Measurements from ENCODE around the gene GLIPR1.
"Not testable (repeated sequence)": the region's sequence is repeated elsewhere in the genome, so short reads cannot be mapped to it uniquely, and the experiment has no call there.

The GLIPR1 gene

DNA sequence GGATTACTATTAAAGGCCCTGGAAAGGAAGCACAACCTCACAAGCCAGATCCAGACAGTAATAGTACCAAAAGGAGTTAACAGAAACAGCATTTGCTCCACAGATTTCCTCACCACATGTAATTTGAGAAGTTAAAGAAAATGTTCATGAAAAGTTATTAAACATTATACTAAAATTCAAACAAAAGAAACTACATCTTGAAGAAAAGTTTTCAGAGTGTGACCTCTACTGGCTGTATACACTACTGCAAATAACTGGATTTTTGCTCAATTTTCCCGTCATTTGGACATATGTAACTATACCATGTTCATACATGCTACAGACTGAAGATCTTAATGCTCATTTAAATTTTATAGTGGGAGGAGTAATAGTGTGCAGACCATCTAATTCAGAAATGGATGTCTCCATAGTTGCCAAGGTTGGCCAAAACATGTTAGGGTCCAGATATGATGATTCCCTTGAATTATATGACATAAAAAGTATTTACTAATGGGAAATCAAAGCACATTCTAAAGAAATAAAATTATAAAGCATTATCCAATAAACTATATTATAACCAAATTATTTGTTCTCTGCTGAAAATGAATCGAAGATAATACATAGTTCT, 25.3 kb downstream of the GLIPR1 start:
- Mint-ChIP-seq H3K4me1 (peaks cover 16% of the 10 kb centered on the region), H3K36me3 (ENCODE audit: low read depth) (peaks cover 22% of the 10 kb centered on the region), H3K9me3 (no peaks in the 10 kb centered on the region), H3K27me3 (ENCODE audit: low read depth) (no peaks in the 10 kb centered on the region), H3K4me3 (peak overlapping the region in 1 of 3 experiments; percentile 30), H3K27ac (peak overlapping the region in 2 of 3 experiments; percentile 2 to 31)
- TF ChIP-seq, protein P1, sequence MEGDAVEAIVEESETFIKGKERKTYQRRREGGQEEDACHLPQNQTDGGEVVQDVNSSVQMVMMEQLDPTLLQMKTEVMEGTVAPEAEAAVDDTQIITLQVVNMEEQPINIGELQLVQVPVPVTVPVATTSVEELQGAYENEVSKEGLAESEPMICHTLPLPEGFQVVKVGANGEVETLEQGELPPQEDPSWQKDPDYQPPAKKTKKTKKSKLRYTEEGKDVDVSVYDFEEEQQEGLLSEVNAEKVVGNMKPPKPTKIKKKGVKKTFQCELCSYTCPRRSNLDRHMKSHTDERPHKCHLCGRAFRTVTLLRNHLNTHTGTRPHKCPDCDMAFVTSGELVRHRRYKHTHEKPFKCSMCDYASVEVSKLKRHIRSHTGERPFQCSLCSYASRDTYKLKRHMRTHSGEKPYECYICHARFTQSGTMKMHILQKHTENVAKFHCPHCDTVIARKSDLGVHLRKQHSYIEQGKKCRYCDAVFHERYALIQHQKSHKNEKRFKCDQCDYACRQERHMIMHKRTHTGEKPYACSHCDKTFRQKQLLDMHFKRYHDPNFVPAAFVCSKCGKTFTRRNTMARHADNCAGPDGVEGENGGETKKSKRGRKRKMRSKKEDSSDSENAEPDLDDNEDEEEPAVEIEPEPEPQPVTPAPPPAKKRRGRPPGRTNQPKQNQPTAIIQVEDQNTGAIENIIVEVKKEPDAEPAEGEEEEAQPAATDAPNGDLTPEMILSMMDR (IDR thresholded peaks at IDR 0.05; ENCODE audit: unreplicated experiment in 3 of 3) = peak; percentile 60 to 78 (median 66)

DNA sequence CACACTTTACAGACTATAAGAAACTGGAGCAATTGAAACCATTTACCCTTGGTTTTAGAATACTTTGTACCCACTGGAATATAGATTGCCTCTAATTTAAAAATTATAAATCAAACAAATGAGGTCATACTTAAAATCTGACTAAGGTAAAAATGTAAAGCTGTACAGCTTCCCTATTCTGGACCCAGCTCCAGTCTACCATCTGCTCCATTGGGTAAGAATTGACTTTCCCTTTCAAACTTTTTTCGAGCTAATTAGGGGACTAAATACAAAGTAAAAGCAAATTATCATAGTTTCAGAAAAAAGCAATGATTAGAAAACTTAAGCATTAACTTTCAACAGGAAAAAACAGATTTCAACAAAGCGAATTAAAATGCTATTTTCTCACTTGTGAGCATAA, 26.5 kb downstream of the GLIPR1 start:
- Mint-ChIP-seq H3K4me1 (peaks cover 28% of the 10 kb centered on the region), H3K9me3 (no peaks in the 10 kb centered on the region), H3K4me3 (no peak overlapping the region), H3K36me3 (ENCODE audit: low read depth) (peaks cover 18% of the 10 kb centered on the region), H3K27ac (no peak overlapping the region), H3K27me3 (ENCODE audit: low read depth) (no peaks in the 10 kb centered on the region)
- TF ChIP-seq, protein P1 (IDR thresholded peaks at IDR 0.05; ENCODE audit: unreplicated experiment in 3 of 3) = no peak

DNA sequence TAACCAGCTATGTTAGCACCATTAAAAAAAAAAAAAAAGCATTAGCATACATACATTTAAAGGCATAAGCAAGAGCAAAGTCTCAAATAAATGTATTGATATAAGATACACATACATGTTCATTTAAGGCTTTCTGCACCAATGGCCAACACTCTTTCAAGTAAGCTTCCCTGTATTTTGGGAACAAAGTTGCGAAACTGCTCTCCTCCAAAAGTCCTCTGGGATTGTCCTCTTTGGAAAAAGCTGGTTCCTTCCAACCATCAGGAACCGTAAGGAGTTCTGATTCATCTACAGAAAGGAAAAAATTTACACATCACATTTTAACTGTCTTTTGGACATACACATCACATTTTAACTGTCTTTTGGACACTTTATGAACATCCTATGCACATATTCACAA, 27.6 kb downstream of the GLIPR1 start:
- Mint-ChIP-seq H3K36me3 (ENCODE audit: low read depth) (peaks cover 18% of the 10 kb centered on the region), H3K9me3 (no peaks in the 10 kb centered on the region), H3K27me3 (ENCODE audit: low read depth) (no peaks in the 10 kb centered on the region), H3K27ac (no peak overlapping the region), H3K4me1 (peaks cover 28% of the 10 kb centered on the region), H3K4me3 (no peak overlapping the region)
- TF ChIP-seq, protein P1 (IDR thresholded peaks at IDR 0.05; ENCODE audit: unreplicated experiment in 3 of 3) = no peak

DNA sequence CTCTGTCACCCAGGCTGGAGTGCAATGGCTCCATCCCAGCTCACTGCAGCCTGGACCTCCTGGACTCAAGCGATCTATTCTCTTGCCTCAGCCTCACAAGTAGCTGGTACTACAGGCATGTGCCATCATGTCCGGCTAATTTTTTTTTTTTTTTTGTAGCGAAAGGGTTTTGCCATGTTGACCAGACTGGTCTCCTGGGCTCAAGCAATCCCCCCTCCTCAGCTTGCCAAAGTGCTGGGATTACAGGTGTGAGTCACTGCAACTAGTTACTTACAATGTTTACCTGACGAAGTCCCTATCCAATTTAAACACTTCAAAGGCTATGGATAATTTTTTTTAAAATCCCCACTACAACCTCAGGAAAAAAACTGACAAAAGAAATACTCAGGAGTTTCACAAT, 29.1 kb downstream of the GLIPR1 start:
- TF ChIP-seq, protein P1 (IDR thresholded peaks at IDR 0.05; ENCODE audit: unreplicated experiment in 3 of 3) = no peak
- no peak overlapping the region for H3K27ac Mint-ChIP-seq
- H3K4me3 Mint-ChIP-seq = peak overlapping the region; percentile 99
- H3K4me1 Mint-ChIP-seq = peaks cover 28% of the 10 kb centered on the region
- H3K36me3 Mint-ChIP-seq (ENCODE audit: low read depth) = peaks cover 14% of the 10 kb centered on the region
- no peaks in the 10 kb centered on the region for H3K27me3 Mint-ChIP-seq (ENCODE audit: low read depth)
- no peaks in the 10 kb centered on the region for H3K9me3 Mint-ChIP-seq

DNA sequence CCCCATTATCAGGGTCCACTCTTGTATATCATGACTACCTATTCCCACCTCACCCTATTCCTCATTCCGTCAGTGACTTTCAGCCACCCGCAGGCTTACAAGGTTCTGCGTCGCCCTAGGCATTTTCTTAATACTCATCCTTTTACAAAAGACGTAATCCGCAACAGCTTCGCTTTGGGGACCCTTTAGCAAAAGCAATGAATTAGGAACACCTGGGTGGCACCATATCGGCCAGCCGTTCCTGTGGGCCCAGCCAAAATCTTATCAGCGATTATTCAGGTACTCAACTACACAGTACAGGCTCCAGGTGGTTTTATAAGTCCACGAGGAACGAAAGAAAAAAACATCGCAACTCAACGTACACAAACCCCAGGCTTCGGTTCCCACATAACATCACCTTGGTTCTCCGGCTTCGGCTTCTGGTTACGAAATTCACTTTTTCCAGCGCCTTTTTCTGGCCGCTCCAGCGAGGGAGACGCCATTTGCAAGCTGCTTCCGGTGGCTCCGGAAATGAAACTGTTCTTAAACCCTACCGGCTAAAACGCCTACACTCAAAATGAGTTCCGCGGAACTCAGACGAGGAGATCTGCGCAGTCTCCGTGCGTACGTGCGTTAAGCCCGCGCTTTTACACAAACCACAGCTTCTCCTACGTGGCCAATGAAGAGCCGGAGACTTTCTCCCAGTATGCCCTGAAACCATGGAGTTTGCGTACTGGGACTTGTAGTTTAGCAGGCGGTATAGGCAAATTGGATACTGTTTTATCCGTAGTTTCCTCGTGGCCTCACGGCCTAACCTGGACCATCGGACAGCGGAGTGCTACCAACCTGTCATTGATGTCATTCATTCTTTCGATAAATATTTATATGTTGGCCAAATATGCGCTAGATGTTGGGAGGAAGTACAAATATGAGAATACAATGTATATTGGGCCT, 30.8 kb downstream of the GLIPR1 start, which contains the start of gene KRR1:
Gene KRR1 (minus strand): TSS at position 494 of the 933 bp plus-strand sequence. CDS start 12 bp downstream, at position 482.
- peak within 1 kb of the TSS; percentile 99 for H3K4me3 Mint-ChIP-seq
- H3K27ac Mint-ChIP-seq = peak within 1 kb of the TSS; percentile 86 to 98 (median 95)
- peaks cover 4% of the 10 kb centered on the region for H3K36me3 Mint-ChIP-seq (ENCODE audit: low read depth)
- TF ChIP-seq, protein P1 (IDR thresholded peaks at IDR 0.05; ENCODE audit: unreplicated experiment in 3 of 3) = no peak
- peaks cover 23% of the 10 kb centered on the region for H3K4me1 Mint-ChIP-seq
- H3K9me3 Mint-ChIP-seq = no peaks in the 10 kb centered on the region
- no peaks in the 10 kb centered on the region for H3K27me3 Mint-ChIP-seq (ENCODE audit: low read depth)

DNA sequence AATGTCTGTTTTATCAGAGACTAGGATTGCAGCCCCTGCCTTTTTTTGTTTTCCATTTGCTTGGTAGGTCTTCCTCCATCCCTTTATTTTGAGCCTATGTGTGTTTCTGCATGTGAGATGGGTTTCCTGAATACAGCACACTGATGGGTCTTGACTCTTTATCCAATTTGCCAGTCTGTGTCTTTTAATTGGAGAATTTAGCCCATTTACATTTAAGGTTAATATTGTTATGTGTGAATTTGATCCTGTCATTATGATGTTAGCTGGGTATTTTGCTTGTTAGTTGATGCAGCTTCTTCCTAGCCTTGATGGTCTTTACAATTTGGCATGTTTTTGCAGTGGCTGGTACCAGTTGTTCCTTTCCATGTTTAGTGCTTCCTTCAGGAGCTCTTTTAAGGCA, 40.7 kb downstream of the GLIPR1 start:
- H3K4me3 Mint-ChIP-seq; H3K27me3 Mint-ChIP-seq (ENCODE audit: low read depth); H3K36me3 Mint-ChIP-seq (ENCODE audit: low read depth); H3K27ac Mint-ChIP-seq: not testable (repeated sequence)
- Mint-ChIP-seq H3K4me1 (peaks cover 12% of the 10 kb centered on the region), H3K9me3 (peaks cover 14% of the 10 kb centered on the region)

DNA sequence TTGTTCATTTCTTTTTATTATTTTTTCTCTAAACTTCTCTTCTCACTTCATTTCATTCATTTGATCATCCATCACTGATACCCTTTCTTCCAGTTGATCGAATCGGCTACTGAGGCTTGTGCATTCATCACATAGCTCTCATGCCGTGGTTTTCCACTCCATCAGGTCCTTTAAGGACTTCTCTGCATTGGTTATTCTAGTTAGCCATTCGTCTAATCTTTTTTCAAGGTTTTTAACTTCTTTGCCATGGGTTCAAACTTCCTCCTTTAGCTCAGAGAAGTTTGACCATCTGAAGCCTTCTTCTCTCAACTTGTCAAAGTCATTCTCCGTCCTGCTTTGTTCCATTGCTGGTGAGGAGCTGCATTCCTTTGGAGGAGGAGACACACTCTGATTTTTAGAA, 41.6 kb downstream of the GLIPR1 start:
- H3K27me3 Mint-ChIP-seq (ENCODE audit: low read depth); H3K4me3 Mint-ChIP-seq; H3K27ac Mint-ChIP-seq; H3K36me3 Mint-ChIP-seq (ENCODE audit: low read depth): not testable (repeated sequence)
- Mint-ChIP-seq H3K4me1 (peaks cover 20% of the 10 kb centered on the region), H3K9me3 (peaks cover 14% of the 10 kb centered on the region)
